Epithelial cell of esophagus (primary cell): ENCODE measurements around the gene ORAI2.
"Not testable (repeated sequence)": the region's sequence is repeated elsewhere in the genome, so short reads cannot be mapped to it uniquely, and the experiment has no call there.

Source experiments
- DNase-seq: peaks from one replicate; pipeline ENCODE4 v3.0.0; 2010; ENCODE audit warnings: low read depth
- H3K4me3 ChIP-seq: 2 replicates; pipeline ENCODE4 v1.5.1; 2011; ENCODE audit warnings: mild to moderate bottlenecking, low read length, control low read depth
- TF ChIP-seq, protein P1 (sequence below): IDR thresholded peaks from 2 replicates; pipeline ENCODE4 v1.5.1; 2011; ENCODE audit warnings: low read depth, mild to moderate bottlenecking, low read length, control low read depth, inconsistent platforms; ENCODE audit not compliant: insufficient read depth; ENCODE audit errors: missing control alignments

The ORAI2 gene

DNA sequence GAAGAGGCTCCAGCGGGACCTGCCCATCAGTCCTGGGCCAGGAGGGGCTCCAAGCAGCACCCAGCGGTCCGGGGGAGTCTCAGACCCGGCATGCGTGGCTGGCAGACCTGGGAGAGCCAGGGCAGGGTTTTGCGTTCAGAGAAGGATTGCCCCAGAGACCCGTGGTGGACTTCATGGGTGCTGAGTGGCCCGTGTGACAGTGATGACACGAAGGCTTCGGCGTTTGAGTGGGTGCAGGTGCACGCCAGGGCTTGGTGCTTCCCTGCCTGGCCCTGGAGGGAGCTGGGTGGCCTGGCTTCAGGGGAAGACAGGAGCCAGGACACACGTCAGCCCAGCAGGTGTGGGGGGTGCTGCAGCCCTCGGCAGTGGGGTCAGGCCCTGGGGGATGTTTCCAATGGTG, 13.9 kb downstream of the ORAI2 start:
- TF ChIP-seq, protein P1, sequence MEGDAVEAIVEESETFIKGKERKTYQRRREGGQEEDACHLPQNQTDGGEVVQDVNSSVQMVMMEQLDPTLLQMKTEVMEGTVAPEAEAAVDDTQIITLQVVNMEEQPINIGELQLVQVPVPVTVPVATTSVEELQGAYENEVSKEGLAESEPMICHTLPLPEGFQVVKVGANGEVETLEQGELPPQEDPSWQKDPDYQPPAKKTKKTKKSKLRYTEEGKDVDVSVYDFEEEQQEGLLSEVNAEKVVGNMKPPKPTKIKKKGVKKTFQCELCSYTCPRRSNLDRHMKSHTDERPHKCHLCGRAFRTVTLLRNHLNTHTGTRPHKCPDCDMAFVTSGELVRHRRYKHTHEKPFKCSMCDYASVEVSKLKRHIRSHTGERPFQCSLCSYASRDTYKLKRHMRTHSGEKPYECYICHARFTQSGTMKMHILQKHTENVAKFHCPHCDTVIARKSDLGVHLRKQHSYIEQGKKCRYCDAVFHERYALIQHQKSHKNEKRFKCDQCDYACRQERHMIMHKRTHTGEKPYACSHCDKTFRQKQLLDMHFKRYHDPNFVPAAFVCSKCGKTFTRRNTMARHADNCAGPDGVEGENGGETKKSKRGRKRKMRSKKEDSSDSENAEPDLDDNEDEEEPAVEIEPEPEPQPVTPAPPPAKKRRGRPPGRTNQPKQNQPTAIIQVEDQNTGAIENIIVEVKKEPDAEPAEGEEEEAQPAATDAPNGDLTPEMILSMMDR = no peak
- no peak overlapping the region for H3K4me3 ChIP-seq
- DNase-seq = no peak

DNA sequence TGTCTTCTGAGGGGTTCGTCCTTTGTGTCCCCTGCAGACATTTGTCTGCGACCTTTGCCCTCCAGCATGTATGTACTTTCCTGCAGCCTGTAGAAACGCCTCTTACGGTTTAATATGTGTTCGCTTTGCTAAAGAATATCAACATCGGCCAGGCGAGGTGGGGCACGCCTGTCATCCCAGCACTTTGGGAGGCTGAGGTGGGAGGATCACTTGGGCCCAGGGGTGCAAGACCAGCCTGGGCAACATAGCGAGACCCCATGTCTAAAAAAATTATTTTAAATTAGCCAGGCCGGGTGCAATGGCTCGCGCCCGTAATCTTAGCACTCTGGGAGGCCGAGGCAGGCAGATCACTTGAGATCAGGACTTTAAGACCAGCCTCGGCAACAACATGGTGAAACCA, 15.8 kb downstream of the ORAI2 start:
- no peak overlapping the region for H3K4me3 ChIP-seq
- TF ChIP-seq, protein P1 = no peak
- no peak for DNase-seq

DNA sequence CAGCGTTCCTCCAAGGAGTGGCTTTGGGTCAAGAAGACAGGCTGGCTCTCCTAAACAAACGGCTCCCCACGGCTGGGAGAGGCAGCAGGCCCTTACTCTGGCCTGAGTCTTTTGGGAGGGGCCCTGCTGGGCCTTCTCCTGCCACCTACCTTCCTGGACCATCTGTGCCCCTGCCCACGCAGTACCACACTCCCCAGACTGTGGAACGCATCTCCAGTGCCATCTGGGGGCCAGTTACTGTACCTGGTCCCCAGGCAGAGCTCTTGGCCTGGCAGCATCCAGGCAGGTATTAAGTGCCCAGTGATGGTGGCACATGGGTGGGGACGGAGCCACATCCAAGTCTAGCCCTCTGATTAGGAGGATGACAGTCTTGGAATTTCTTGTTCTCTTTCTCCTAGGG, 16.9 kb downstream of the ORAI2 start:
- no peak overlapping the region for H3K4me3 ChIP-seq
- TF ChIP-seq, protein P1 = peak; percentile 30
- DNase-seq = peak; percentile 23

DNA sequence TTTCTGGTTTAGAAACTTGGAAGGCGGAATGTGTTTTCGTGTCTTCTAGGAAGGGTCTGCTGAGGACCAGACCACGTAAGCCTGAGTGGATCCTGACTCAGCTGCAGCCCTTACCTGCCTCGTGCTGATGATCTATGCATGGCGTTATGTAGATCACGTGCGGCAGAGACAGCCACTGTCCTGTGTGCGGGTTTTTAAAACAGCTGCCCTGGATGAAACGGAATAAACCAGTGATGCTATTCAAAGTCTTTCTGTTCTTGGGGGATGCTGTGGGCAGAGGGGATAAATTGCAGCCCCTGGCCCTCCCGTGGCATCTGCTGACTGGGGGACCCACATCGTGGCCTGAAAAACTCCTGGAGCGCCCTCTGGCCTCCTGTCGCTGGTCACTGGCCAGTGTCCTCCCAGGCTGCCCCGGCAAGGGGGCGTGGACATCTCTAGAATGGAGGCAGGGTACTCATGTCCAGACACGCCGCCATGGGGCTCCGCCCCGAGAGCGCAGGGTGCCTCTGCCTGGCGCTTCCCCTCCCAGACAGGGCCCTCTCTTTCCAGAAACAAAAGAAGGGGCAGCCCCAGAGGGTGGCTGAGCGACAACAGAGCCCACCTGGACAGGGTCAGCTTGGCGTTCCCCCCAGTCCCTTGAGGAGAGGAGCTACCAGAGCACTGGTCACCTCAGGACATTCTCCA, 18.1 kb downstream of the ORAI2 start:
- DNase-seq = peak; percentile 61
- TF ChIP-seq, protein P1 = no peak
- H3K4me3 ChIP-seq = no peak overlapping the region

DNA sequence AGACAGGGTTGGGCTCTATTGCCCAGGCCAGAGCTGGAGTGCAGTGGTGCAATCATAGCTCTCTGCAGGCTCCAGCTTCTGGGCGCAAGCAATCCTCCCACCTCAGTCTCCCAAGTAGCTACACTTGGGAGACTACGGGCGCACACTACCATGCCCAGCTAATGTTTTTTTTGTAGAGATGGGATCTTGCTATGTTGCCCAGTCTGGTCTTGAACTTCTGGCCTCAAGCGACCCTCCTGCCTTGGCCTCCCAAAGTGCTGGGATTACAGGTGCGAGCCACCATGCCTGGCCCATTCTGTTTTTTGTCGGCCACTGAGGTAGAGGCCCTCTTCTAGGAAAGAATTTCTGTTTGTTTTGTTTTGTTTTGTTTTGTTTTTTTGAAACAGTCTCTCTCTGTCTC, 19.1 kb downstream of the ORAI2 start:
- TF ChIP-seq, protein P1 = no peak
- no peak overlapping the region for H3K4me3 ChIP-seq
- DNase-seq = no peak

DNA sequence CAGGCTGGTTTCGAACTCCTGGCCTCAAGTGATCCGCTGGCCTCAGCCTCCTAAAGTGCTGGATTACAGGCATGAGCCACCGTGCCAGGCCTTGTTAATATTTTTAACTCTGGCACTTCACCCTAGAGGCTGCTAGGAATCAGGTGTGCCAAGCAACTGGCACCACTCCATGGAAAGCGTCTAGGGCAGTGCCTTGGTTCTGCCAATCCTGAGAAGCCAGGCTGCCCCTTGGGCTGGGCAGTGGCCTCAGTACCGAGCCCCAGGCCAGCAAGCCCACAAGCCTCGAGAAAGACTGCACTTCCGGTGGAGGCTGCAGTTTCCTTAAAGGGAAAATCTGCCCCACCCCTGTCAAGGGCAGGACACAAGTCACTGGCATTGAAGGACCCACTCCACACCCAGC, 19.9 kb downstream of the ORAI2 start:
- H3K4me3 ChIP-seq = no peak overlapping the region
- TF ChIP-seq, protein P1 = no peak
- DNase-seq = no peak

DNA sequence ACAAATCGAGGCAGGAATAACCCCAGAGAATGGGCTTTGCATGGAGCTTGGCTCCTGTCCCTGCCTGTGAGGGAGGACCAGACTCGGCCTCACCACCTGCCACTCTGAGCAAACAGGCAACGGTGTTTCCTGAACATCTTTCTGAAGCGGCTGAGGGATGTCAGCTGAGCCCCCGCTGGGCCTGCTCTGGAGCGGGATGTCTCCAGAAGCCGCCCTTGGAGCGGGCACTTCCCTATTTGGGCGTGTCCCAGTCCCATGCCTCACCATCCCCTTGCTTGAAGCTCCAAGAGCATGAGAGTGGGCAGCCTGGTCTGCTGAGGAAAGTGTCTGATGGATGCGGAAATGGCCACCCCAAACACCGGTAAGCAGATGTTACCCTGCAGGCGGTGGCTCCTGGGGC, 21.1 kb downstream of the ORAI2 start:
- TF ChIP-seq, protein P1 = no peak
- no peak for DNase-seq
- H3K4me3 ChIP-seq = no peak overlapping the region

DNA sequence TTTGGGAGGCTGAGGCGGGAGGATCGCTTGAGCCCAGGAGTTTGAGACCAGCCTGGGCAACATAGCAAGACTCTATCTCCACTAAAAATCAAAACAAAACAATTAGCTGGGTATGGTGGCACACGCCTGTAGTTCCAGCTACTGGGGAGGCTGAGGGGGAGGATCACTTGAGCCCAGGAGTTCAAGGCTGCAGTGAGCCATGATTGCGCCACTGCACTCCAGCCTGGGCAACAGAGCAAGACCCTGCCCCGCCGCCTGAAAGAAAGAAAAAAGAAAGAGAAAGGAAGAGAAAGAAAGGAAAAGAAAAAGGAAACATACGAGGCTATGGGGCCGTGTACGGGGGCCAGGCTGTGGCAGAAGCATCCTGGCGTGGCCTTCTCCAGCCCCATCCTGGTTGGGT, 21.6 kb downstream of the ORAI2 start:
- H3K4me3 ChIP-seq, DNase-seq: not testable (repeated sequence)
